ENCODE results near the gene TMC1. TPM values are rescaled to one million over a fixed set of nuclear protein-coding genes. Genes with fewer than 3 reads are reported as not detected.

Gene TMC1
- total RNA-seq, 1 experiment from 2014 or later: 5.5 TPM

GRCh38 chr9:72704688-72705375, 183.4 kb downstream of the TMC1 start:
- Histone ChIP-seq H3K27ac (no peak overlapping the region), H3K4me1 (replicated peaks; ENCODE audit: insufficient read depth) (no peaks in the 10 kb centered on the region), H3K4me3 (no peak overlapping the region), H3K79me2 (ENCODE audit: low read depth) (no peaks in the 10 kb centered on the region), H3F3A (ENCODE audit: insufficient read depth, low read depth) (no peaks in the 10 kb centered on the region), H2AFZ (no peak overlapping the region), H3K4me2 (no peak overlapping the region), H4K20me1 (ENCODE audit: insufficient read depth) (no peaks in the 10 kb centered on the region), H3K36me3 (ENCODE audit: low read depth) (no peaks in the 10 kb centered on the region), H3K9me3 (ENCODE audit: insufficient read depth, low read depth) (no peaks in the 10 kb centered on the region), H3K9me2 (ENCODE audit: insufficient read depth) (no peaks in the 10 kb centered on the region), H3K27me3 (ENCODE audit: insufficient read depth, low read depth) (no peaks in the 10 kb centered on the region)
- ChIA-PET POLR2A (ENCODE audit: unreplicated experiment) (no interaction called here), CTCF (interaction anchor here (0.5 kb wide), 1 partner anchor 29 kb away, joined by 3 read pairs; no protein-coding TSS in a partner anchor)
- TF ChIP-seq CTCF (conservative IDR thresholded peaks at IDR 0.05) (no peak), EZH2 (IDR thresholded peaks at IDR 0.05; ENCODE audit: low read depth) (no peak)
- no peak for DNase-seq
- intact Hi-C loops (cut with micrococcal nuclease; ENCODE audit: unreplicated experiment): no loop called here
- no TSS peak for BruUV-seq (replicated peaks)

GRCh38 chr9:72718503-72718902, 197.1 kb downstream of the TMC1 start:
- Histone ChIP-seq H2AFZ (no peak overlapping the region), H3K27ac (no peak overlapping the region), H3F3A (ENCODE audit: insufficient read depth, low read depth) (no peaks in the 10 kb centered on the region), H3K9me3 (ENCODE audit: insufficient read depth, low read depth) (no peaks in the 10 kb centered on the region), H3K27me3 (ENCODE audit: insufficient read depth, low read depth) (no peaks in the 10 kb centered on the region), H3K36me3 (ENCODE audit: low read depth) (no peaks in the 10 kb centered on the region), H4K20me1 (ENCODE audit: insufficient read depth) (no peaks in the 10 kb centered on the region), H3K4me1 (replicated peaks; ENCODE audit: insufficient read depth) (no peaks in the 10 kb centered on the region), H3K4me2 (no peak overlapping the region), H3K4me3 (no peak overlapping the region), H3K79me2 (ENCODE audit: low read depth) (no peaks in the 10 kb centered on the region), H3K9me2 (ENCODE audit: insufficient read depth) (no peaks in the 10 kb centered on the region)
- ChIA-PET CTCF (no interaction called here), POLR2A (ENCODE audit: unreplicated experiment) (no interaction called here)
- no peak for DNase-seq
- TF ChIP-seq CTCF (conservative IDR thresholded peaks at IDR 0.05) (no peak), EZH2 (IDR thresholded peaks at IDR 0.05; ENCODE audit: low read depth) (no peak)
- intact Hi-C loops (cut with micrococcal nuclease; ENCODE audit: unreplicated experiment): no loop called here
- no TSS peak for BruUV-seq (replicated peaks)

- Histone ChIP-seq H3K36me3 (ENCODE audit: low read depth) (no peaks in the 10 kb centered on the region), H3K4me3 (no peak overlapping the region), H2AFZ (no peak overlapping the region), H3K4me1 (replicated peaks; ENCODE audit: insufficient read depth) (no peaks in the 10 kb centered on the region), H3F3A (ENCODE audit: insufficient read depth, low read depth) (no peaks in the 10 kb centered on the region; the same call in 1 of the 2 replicates), H4K20me1 (ENCODE audit: insufficient read depth) (no peaks in the 10 kb centered on the region), H3K4me2 (no peak overlapping the region), H3K9me3 (ENCODE audit: insufficient read depth, low read depth) (no peaks in the 10 kb centered on the region), H3K9me2 (ENCODE audit: insufficient read depth) (no peaks in the 10 kb centered on the region), H3K79me2 (ENCODE audit: low read depth) (no peaks in the 10 kb centered on the region), H3K27me3 (ENCODE audit: insufficient read depth, low read depth) (no peaks in the 10 kb centered on the region), H3K27ac (no peak overlapping the region)
- ChIA-PET POLR2A (ENCODE audit: unreplicated experiment) (no interaction called here), CTCF (no interaction called here)
- no TSS peak for BruUV-seq (replicated peaks)
- no peak for TF ChIP-seq EZH2 (IDR thresholded peaks at IDR 0.05; ENCODE audit: low read depth)
- no peak for TF ChIP-seq CTCF (conservative IDR thresholded peaks at IDR 0.05)
- no peak for DNase-seq
- intact Hi-C loops (cut with micrococcal nuclease; ENCODE audit: unreplicated experiment): no loop called here
These were observed 199.7 kb downstream of the TMC1 start for GRCh38 chr9:72721067-72721466.

Data from PC-9 (cell line).